Keratinocyte (primary cell): ENCODE results near the gene SPG7. TPM values are rescaled to one million over a fixed set of nuclear protein-coding genes. Genes with fewer than 3 reads are reported as not detected.

Experiments
- DNase-seq: peaks from one replicate; pipeline ENCODE4 v3.0.0-alpha.2; 2011; ENCODE audit warnings: low read depth, missing footprints, low spot score
- FAIRE-seq: peaks from 2 replicates; lab custom pipeline; 2011; peaks lifted over from hg19 to GRCh38; lab: Jason Lieb, UNC
- H2AFZ ChIP-seq: 2 replicates; pipeline ENCODE4 v1.6.0; 2012; ENCODE audit warnings: low read length, control low read depth, inconsistent platforms; ENCODE audit not compliant: control insufficient read depth
- H3K27ac ChIP-seq: 2 replicates; pipeline ENCODE4 v1.5.1; 2011; ENCODE audit warnings: low read length; ENCODE audit not compliant: control insufficient read depth, insufficient read depth
- H3K27me3 ChIP-seq: 3 replicates; pipeline ENCODE4 v1.6.0; 2011; ENCODE audit warnings: low read length; ENCODE audit not compliant: control insufficient read depth, insufficient read depth; ENCODE audit errors: extremely low read depth
- H3K36me3 ChIP-seq, 2 experiments: 2 replicates in 1 of 2; 3 replicates in 1 of 2; pipeline ENCODE4 v1.5.1; 2011; ENCODE audit warnings: low read length in 2 of 2, mild to moderate bottlenecking in 1 of 2; ENCODE audit not compliant: control insufficient read depth in 2 of 2, insufficient read depth in 2 of 2; ENCODE audit errors: extremely low read depth in 1 of 2
- H3K4me1 ChIP-seq: 3 replicates; pipeline ENCODE4 v1.5.1; 2011; ENCODE audit warnings: low read length; ENCODE audit not compliant: control insufficient read depth, insufficient read depth; ENCODE audit errors: extremely low read depth
- H3K4me2 ChIP-seq: 3 replicates; pipeline ENCODE4 v1.6.0; 2011; ENCODE audit warnings: low read depth, low read length; ENCODE audit not compliant: control insufficient read depth, insufficient read depth; ENCODE audit errors: extremely low read depth
- H3K4me3 ChIP-seq, 3 experiments: fragments of 200-600 bp in 1 of 3; sonication (generic) in 1 of 3; 2 replicates in 2 of 3; 3 replicates in 1 of 3; pipeline ENCODE4 v1.5.1; 2011 to 2016; ENCODE audit warnings: low read length in 3 of 3, mild to moderate bottlenecking in 3 of 3, control low read depth in 2 of 3, inconsistent platforms in 1 of 3, low read depth in 1 of 3, mixed read lengths in 1 of 3, mixed run types in 1 of 3, moderate library complexity in 1 of 3; ENCODE audit not compliant: control insufficient read depth in 2 of 3, insufficient read depth in 2 of 3; ENCODE audit errors: extremely low read depth in 1 of 3
- H3K79me2 ChIP-seq: 2 replicates; pipeline ENCODE4 v1.6.0; 2012; ENCODE audit warnings: low read length; ENCODE audit not compliant: control insufficient read depth, insufficient read depth
- H3K9ac ChIP-seq: 3 replicates; pipeline ENCODE4 v1.6.0; 2011; ENCODE audit warnings: low read length; ENCODE audit not compliant: control insufficient read depth, insufficient read depth; ENCODE audit errors: extremely low read depth
- H3K9me1 ChIP-seq: 3 replicates; pipeline ENCODE4 v1.6.0; 2011; ENCODE audit warnings: low read length; ENCODE audit not compliant: control insufficient read depth, insufficient read depth; ENCODE audit errors: extremely low read depth
- H3K9me3 ChIP-seq: 2 replicates; pipeline ENCODE4 v1.5.1; 2012; ENCODE audit warnings: low read depth, low read length; ENCODE audit not compliant: control insufficient read depth
- H4K20me1 ChIP-seq: 3 replicates; pipeline ENCODE4 v1.6.0; 2011; ENCODE audit warnings: low read length; ENCODE audit not compliant: control insufficient read depth, insufficient read depth; ENCODE audit errors: extremely low read depth
- CTCF ChIP-seq, 3 experiments: IDR thresholded peaks in 1 of 3; conservative IDR thresholded peaks in 1 of 3; optimal IDR thresholded peaks in 1 of 3; 2 replicates in 2 of 3; 3 replicates in 1 of 3; pipeline versions ENCODE3 to v1.5.1; 2011; ENCODE audit warnings: low read length in 3 of 3, mild to moderate bottlenecking in 3 of 3, moderate library complexity in 2 of 3, control low read depth in 1 of 3, inconsistent platforms in 1 of 3; ENCODE audit not compliant: insufficient read depth in 2 of 3; ENCODE audit errors: extremely low read depth in 1 of 3
- EZH2 ChIP-seq: IDR thresholded peaks from one replicate; pipeline ENCODE4 v1.6.1; 2012; ENCODE audit warnings: inconsistent platforms, mild to moderate bottlenecking, low read length, moderate library complexity
- dilution Hi-C: fragments of 300-500 bp; cut with MboI; formaldehyde crosslinking; loops from one replicate; pipeline ENCODE4 v1.7.0; 2020; ENCODE audit warnings: low sequenced_read_pairs; ENCODE audit not compliant: extremely low pct_ligation_motif_present
- polyA minus RNA-seq, 3 experiments: library from RNA; depleted of rRNA, polyadenylated mRNA; stranded (reverse); fragments of >200 nt; gene quantifications; 1 replicate in 1 of 3; 2 replicates in 1 of 3; 3 replicates in 1 of 3; pipeline ENCODE4 v1.2.3, GENCODE V29; 2011
- polyA plus RNA-seq, 5 experiments: library from polyadenylated mRNA; depleted of rRNA in 3 of 5; stranded (reverse) in 3 of 5; stranded (forward) in 1 of 5; unstranded in 1 of 5; fragments of >200 nt; gene quantifications; 1 replicate in 1 of 5; 2 replicates in 3 of 5; 3 replicates in 1 of 5; pipeline versions ENCODE4 v1.2.1 to v1.2.3, GENCODE V29; 2011 to 2012; ENCODE audit warnings: missing spikeins in 2 of 5, low read depth in 1 of 5, low replicate concordance in 1 of 5

Gene SPG7
- polyA plus RNA-seq (43.8 to 59.4 TPM (median 45.2 TPM) in 3 replicates), polyA minus RNA-seq (51.9 to 68.9 TPM (median 66.4 TPM) in 3 replicates)
- 61.3 TPM for polyA plus RNA-seq (2011; ENCODE audit: low read depth)
- 25.8 and 33.9 TPM in 2 replicates for polyA plus RNA-seq (2011; cell fraction: cytosol; rRNA removed)
- polyA plus RNA-seq (2011; cell fraction: nucleus; rRNA removed) = 196 and 220 TPM in 2 replicates
- polyA plus RNA-seq (2012; ENCODE audit: low replicate concordance) = 44.4 and 56.1 TPM in 2 replicates
- polyA minus RNA-seq (2011; cell fraction: cytosol; rRNA and poly(A)+ RNA removed) = 54.3 TPM
- 133 and 141 TPM in 2 replicates for polyA minus RNA-seq (2011; cell fraction: nucleus; rRNA and poly(A)+ RNA removed)

GRCh38 chr16:89507834-89508590 lies at the start of gene SPG7:
Gene SPG7, plus strand, starts transcription at chr16:89508403. Its CDS starts 15 bp downstream, at chr16:89508418.
- peak within 1 kb of the TSS; percentile 56 for H2AFZ ChIP-seq
- no peak for FAIRE-seq
- no peaks in the 10 kb centered on the region for H3K9me1 ChIP-seq
- H3K9me3 ChIP-seq = no peaks in the 10 kb centered on the region
- no peak for TF ChIP-seq CTCF (optimal IDR thresholded peaks at IDR 0.05 in 1 of 3, IDR thresholded peaks at IDR 0.05 in 1 of 3, conservative IDR thresholded peaks at IDR 0.05 in 1 of 3; ENCODE audit: extremely low read depth in 1 of 3, insufficient read depth in 2 of 3, low read length in 3 of 3)
- no peak for TF ChIP-seq EZH2
- H3K36me3 ChIP-seq = peaks cover 16 to 17% of the 10 kb centered on the region in 2 experiments
- no peaks in the 10 kb centered on the region for H4K20me1 ChIP-seq
- H3K27me3 ChIP-seq = no peaks in the 10 kb centered on the region
- no peak for DNase-seq
- H3K4me3 ChIP-seq = peak within 1 kb of the TSS; percentile 86 to 97 (median 87)
- H3K27ac ChIP-seq = peak within 1 kb of the TSS; percentile 90
- H3K79me2 ChIP-seq = peaks cover 49% of the 10 kb centered on the region
- peak within 1 kb of the TSS; percentile 95 for H3K9ac ChIP-seq
- peak within 1 kb of the TSS; percentile 97 for H3K4me2 ChIP-seq
- dilution Hi-C loops = no loop called here
- H3K4me1 ChIP-seq = peaks cover 31% of the 10 kb centered on the region

- Histone ChIP-seq H3K27me3 (no peaks in the 10 kb centered on the region), H2AFZ (no peak overlapping the region), H3K9ac (no peak overlapping the region), H3K9me1 (peaks cover 5% of the 10 kb centered on the region), H3K9me3 (no peaks in the 10 kb centered on the region), H3K27ac (peak overlapping the region; percentile 47), H3K36me3 (peaks cover 0 to 3% of the 10 kb centered on the region in 2 experiments), H3K4me3 (no peak overlapping the region), H3K4me1 (peaks cover 22% of the 10 kb centered on the region), H3K4me2 (peak overlapping the region; percentile 50), H4K20me1 (peaks cover 35% of the 10 kb centered on the region), H3K79me2 (peaks cover 84% of the 10 kb centered on the region)
- dilution Hi-C loops = no loop called here
- FAIRE-seq (peak; percentile 71), DNase-seq (peak; percentile 85)
- TF ChIP-seq EZH2 (no peak), CTCF (optimal IDR thresholded peaks at IDR 0.05 in 1 of 3, IDR thresholded peaks at IDR 0.05 in 1 of 3, conservative IDR thresholded peaks at IDR 0.05 in 1 of 3; ENCODE audit: extremely low read depth in 1 of 3, insufficient read depth in 2 of 3, low read length in 3 of 3) (peak in 1 of 3 experiments; percentile 33)
Observed at GRCh38 chr16:89458551-89458950, 49.7 kb upstream of the SPG7 start.
